SW480 (cell line): ENCODE data around the gene SLC25A42.
A peak's percentile ranks its signal among the peaks of the same experiment; 100 is the strongest.
"Not testable (repeated sequence)": the region's sequence is repeated elsewhere in the genome, so short reads cannot be mapped to it uniquely, and the experiment has no call there.

Experiments used
- DNase-seq: peaks from one replicate; pipeline ENCODE4 v3.0.0-alpha.2; 2016; ENCODE audit warnings: low spot score

Gene SLC25A42

GRCh38 chr19:19068659-19069654, 5.2 kb downstream of the SLC25A42 start:
- DNase-seq = no peak

- no peak for DNase-seq
Observed at GRCh38 chr19:19071897-19072296, 8.1 kb downstream of the SLC25A42 start.

- DNase-seq = no peak
Observed at GRCh38 chr19:19074196-19074882, 10.5 kb downstream of the SLC25A42 start.

- DNase-seq = no peak
Observed at GRCh38 chr19:19075126-19075525, 11.3 kb downstream of the SLC25A42 start.

GRCh38 chr19:19076476-19076875, 12.7 kb downstream of the SLC25A42 start:
- DNase-seq = no peak

- DNase-seq = no peak
Observed at GRCh38 chr19:19077103-19077502, 13.3 kb downstream of the SLC25A42 start.

GRCh38 chr19:19078801-19079200, 15.0 kb downstream of the SLC25A42 start:
- DNase-seq = no peak

- DNase-seq = no peak
Observed at GRCh38 chr19:19079571-19079970, 15.8 kb downstream of the SLC25A42 start.

GRCh38 chr19:19081642-19082151, 17.9 kb downstream of the SLC25A42 start:
- DNase-seq = no peak

- DNase-seq = no peak
Observed at GRCh38 chr19:19083413-19084178, 19.8 kb downstream of the SLC25A42 start.

GRCh38 chr19:19087676-19088075, 23.9 kb downstream of the SLC25A42 start:
- DNase-seq = no peak

- DNase-seq = no peak
Observed at GRCh38 chr19:19094513-19094912, 30.7 kb downstream of the SLC25A42 start.

- no peak for DNase-seq
Observed at GRCh38 chr19:19095691-19096090, 31.9 kb downstream of the SLC25A42 start.

GRCh38 chr19:19096641-19097627, 33.1 kb downstream of the SLC25A42 start:
- DNase-seq = peak; percentile 77

- peak; percentile 11 for DNase-seq
Observed at GRCh38 chr19:19098084-19098702, 34.4 kb downstream of the SLC25A42 start.

GRCh38 chr19:19098703-19099632, 35.2 kb downstream of the SLC25A42 start:
- no peak for DNase-seq

GRCh38 chr19:19101540-19101939, 37.7 kb downstream of the SLC25A42 start:
- no peak for DNase-seq

GRCh38 chr19:19102566-19102965, 38.8 kb downstream of the SLC25A42 start:
- DNase-seq = not testable (repeated sequence)

GRCh38 chr19:19103167-19103566, 39.4 kb downstream of the SLC25A42 start:
- DNase-seq = no peak
